Posterior cingulate gyrus (tissue), 11 donors: ENCODE measurements around the gene DPYD.
A peak's percentile ranks its signal among the peaks of the same experiment; 100 is the strongest.
"Not testable (repeated sequence)": the region's sequence is repeated elsewhere in the genome, so short reads cannot be mapped to it uniquely, and the experiment has no call there.

Experiments
- DNase-seq, 10 donors: peaks; one replicate each; pipeline versions ENCODE4 v3.0.0 to v3.0.0-alpha.2; 2020 to 2021; ENCODE audit warnings: mixed read lengths in 3 of 10
- intact Hi-C: fragments of 100-400 bp; cut with DNase I; formaldehyde crosslinking; loops from one replicate; pipeline ENCODE4 v1.15.1; 2023

DPYD gene

GRCh38 chr1:97258597-97258996 lies 662.2 kb downstream of the DPYD start:
- intact Hi-C loops = no loop called here
- no peak for DNase-seq

- no peak for DNase-seq
- intact Hi-C loops = no loop called here
Observed at GRCh38 chr1:97254731-97255463, 665.9 kb downstream of the DPYD start.

GRCh38 chr1:97252925-97253324 lies 667.9 kb downstream of the DPYD start:
- intact Hi-C loops = no loop called here
- DNase-seq = no peak

GRCh38 chr1:97252076-97252475 lies 668.8 kb downstream of the DPYD start:
- DNase-seq = no peak
- intact Hi-C loops = no loop called here

GRCh38 chr1:97247196-97247595 lies 673.6 kb downstream of the DPYD start:
- no peak for DNase-seq
- intact Hi-C loops = loop anchor here (5.0 kb wide), 1 partner anchor 805 kb away; no protein-coding TSS in a partner anchor

- DNase-seq = peak in 1 of 10 donors; percentile 52
- intact Hi-C loops = loop anchor here (5.0 kb wide), 1 partner anchor 807 kb away; no protein-coding TSS in a partner anchor
Observed at GRCh38 chr1:97245682-97246081, 675.2 kb downstream of the DPYD start.

GRCh38 chr1:97245026-97245425 lies 675.8 kb downstream of the DPYD start:
- DNase-seq = no peak
- intact Hi-C loops = loop anchor here (5.0 kb wide), 1 partner anchor 807 kb away; no protein-coding TSS in a partner anchor

- intact Hi-C loops = no loop called here
- no peak for DNase-seq
Observed at GRCh38 chr1:97243973-97244560, 676.8 kb downstream of the DPYD start.

- intact Hi-C loops = no loop called here
- no peak for DNase-seq
Observed at GRCh38 chr1:97238816-97239215, 682.0 kb downstream of the DPYD start.

GRCh38 chr1:97231354-97231753 lies 689.5 kb downstream of the DPYD start:
- DNase-seq, intact Hi-C loops: not testable (repeated sequence)

GRCh38 chr1:97212671-97213070 lies 708.2 kb downstream of the DPYD start:
- no peak for DNase-seq
- intact Hi-C loops = no loop called here

GRCh38 chr1:97210307-97210706 lies 710.5 kb downstream of the DPYD start:
- intact Hi-C loops = no loop called here

GRCh38 chr1:97209381-97209957 lies 711.4 kb downstream of the DPYD start:
- no peak for DNase-seq
- intact Hi-C loops = no loop called here

More at GRCh38 chr1:97210307-97210706, 710.5 kb downstream of the DPYD start:
- DNase-seq = no peak

GRCh38 chr1:97207868-97208267 lies 713.0 kb downstream of the DPYD start:
- peak in 1 of 10 donors; percentile 15 for DNase-seq
- intact Hi-C loops = no loop called here

GRCh38 chr1:97204468-97204867 lies 716.4 kb downstream of the DPYD start:
- DNase-seq = no peak
- intact Hi-C loops = no loop called here

- peak in 3 of 10 donors; percentile 30 to 65 (median 55) for DNase-seq
- intact Hi-C loops = no loop called here
Observed at GRCh38 chr1:97202481-97203380, 718.1 kb downstream of the DPYD start.

GRCh38 chr1:97201641-97202040 lies 719.2 kb downstream of the DPYD start:
- no peak for DNase-seq
- intact Hi-C loops = no loop called here

GRCh38 chr1:97200595-97200994 lies 720.2 kb downstream of the DPYD start:
- intact Hi-C loops = no loop called here
- DNase-seq = peak in 2 of 10 donors; percentile 13 to 62

GRCh38 chr1:97196825-97197516 lies 723.9 kb downstream of the DPYD start:
- intact Hi-C loops = no loop called here

More at GRCh38 chr1:97196825-97197516, 723.9 kb downstream of the DPYD start:
- no peak for DNase-seq
